Body of pancreas (tissue), 4 donors: ENCODE measurements around the gene PSMG1.

Experiments used
- CTCF ChIP-seq, 7 experiments: fragments of 450-650 bp in 4 of 7; fragments of 200-600 bp in 3 of 7; sonication (generic) in 3 of 7; IDR thresholded peaks; one replicate each; pipeline ENCODE4 v1.5.1; 2016 to 2019; ENCODE audit warnings: antibody characterized with exemption in 7 of 7
- POLR2A ChIP-seq, 3 donors: fragments of 450-650 bp; IDR thresholded peaks; one replicate each; pipeline ENCODE4 v1.6.1; 2016; ENCODE audit warnings: antibody characterized with exemption in 3 of 3, mild to moderate bottlenecking in 2 of 3

GRCh38 chr21:39197448-39198233 lies 14.4 kb upstream of the PSMG1 start:
- TF ChIP-seq CTCF (IDR thresholded peaks at IDR 0.05) (no peak), POLR2A (IDR thresholded peaks at IDR 0.05) (no peak)
